Rectal smooth muscle tissue (tissue), 1 donor: Measurements from ENCODE around the gene BRSK1.
A peak's percentile ranks its signal among the peaks of the same experiment; 100 is the strongest.

Experiments
- H3K27ac ChIP-seq: one replicate; pipeline ENCODE4 v1.7.0; 2013; ENCODE audit warnings: low read depth, low read length, inconsistent platforms
- H3K27me3 ChIP-seq: one replicate; pipeline ENCODE4 v1.7.0; 2013; ENCODE audit warnings: low read length; ENCODE audit not compliant: control insufficient read depth, insufficient read depth
- H3K36me3 ChIP-seq: one replicate; pipeline ENCODE4 v1.7.0; 2013; ENCODE audit warnings: low read length; ENCODE audit not compliant: control insufficient read depth, insufficient read depth
- H3K4me1 ChIP-seq: one replicate; pipeline ENCODE4 v1.7.0; 2013; ENCODE audit warnings: low read length; ENCODE audit not compliant: control insufficient read depth, insufficient read depth
- H3K4me3 ChIP-seq: one replicate; pipeline ENCODE4 v1.7.0; 2013; ENCODE audit warnings: low read length
- H3K9ac ChIP-seq: one replicate; pipeline ENCODE4 v1.7.0; 2013; ENCODE audit warnings: low read length

Gene BRSK1

GRCh38 chr19:55339889-55340783 lies 56.3 kb downstream of the BRSK1 start:
- H3K27me3 ChIP-seq, result no peaks in the 10 kb centered on the region
- peak overlapping the region; percentile 84 for H3K27ac ChIP-seq
- peak overlapping the region; percentile 92 for H3K4me3 ChIP-seq

GRCh38 chr19:55340784-55341147 lies 57.0 kb downstream of the BRSK1 start:
- Histone ChIP-seq H3K4me3 (peak overlapping the region; percentile 92), H3K4me1 (peaks cover 2% of the 10 kb centered on the region), H3K9ac (peak overlapping the region; percentile 96), H3K27ac (no peak overlapping the region), H3K27me3 (no peaks in the 10 kb centered on the region), H3K36me3 (peaks cover 10% of the 10 kb centered on the region)

More at GRCh38 chr19:55339889-55340783, 56.3 kb downstream of the BRSK1 start:
- peaks cover 2% of the 10 kb centered on the region for H3K4me1 ChIP-seq
- peaks cover 10% of the 10 kb centered on the region for H3K36me3 ChIP-seq
- peak overlapping the region; percentile 96 for H3K9ac ChIP-seq

GRCh38 chr19:55341171-55341588 lies 57.4 kb downstream of the BRSK1 start:
- H3K36me3 ChIP-seq, result peaks cover 10% of the 10 kb centered on the region
- peak overlapping the region; percentile 92 for H3K4me3 ChIP-seq
- no peak overlapping the region for H3K9ac ChIP-seq
- no peaks in the 10 kb centered on the region for H3K27me3 ChIP-seq
- H3K4me1 ChIP-seq, result peaks cover 2% of the 10 kb centered on the region
- no peak overlapping the region for H3K27ac ChIP-seq

- Histone ChIP-seq H3K36me3 (peaks cover 10% of the 10 kb centered on the region), H3K27me3 (no peaks in the 10 kb centered on the region), H3K9ac (no peak overlapping the region), H3K27ac (no peak overlapping the region), H3K4me3 (no peak overlapping the region), H3K4me1 (peaks cover 2% of the 10 kb centered on the region)
Observed at GRCh38 chr19:55341595-55342531, 58.1 kb downstream of the BRSK1 start.

GRCh38 chr19:55344444-55344843 lies 60.6 kb downstream of the BRSK1 start:
- H3K27me3 ChIP-seq, result no peaks in the 10 kb centered on the region
- peaks cover 10% of the 10 kb centered on the region for H3K36me3 ChIP-seq
- H3K9ac ChIP-seq, result no peak overlapping the region
- no peak overlapping the region for H3K4me3 ChIP-seq
- no peaks in the 10 kb centered on the region for H3K4me1 ChIP-seq
- no peak overlapping the region for H3K27ac ChIP-seq

GRCh38 chr19:55345101-55345817 lies 61.5 kb downstream of the BRSK1 start:
- H3K36me3 ChIP-seq, result peaks cover 10% of the 10 kb centered on the region
- no peak overlapping the region for H3K4me3 ChIP-seq
- no peaks in the 10 kb centered on the region for H3K4me1 ChIP-seq
- no peak overlapping the region for H3K27ac ChIP-seq
- H3K9ac ChIP-seq, result no peak overlapping the region
- no peaks in the 10 kb centered on the region for H3K27me3 ChIP-seq

- H3K36me3 ChIP-seq, result peaks cover 10% of the 10 kb centered on the region
- H3K27ac ChIP-seq, result no peak overlapping the region
- no peaks in the 10 kb centered on the region for H3K4me1 ChIP-seq
- no peak overlapping the region for H3K4me3 ChIP-seq
- H3K27me3 ChIP-seq, result peaks cover 3% of the 10 kb centered on the region
- no peak overlapping the region for H3K9ac ChIP-seq
Observed at GRCh38 chr19:55345818-55346724, 62.3 kb downstream of the BRSK1 start.

GRCh38 chr19:55346725-55347441 lies 63.1 kb downstream of the BRSK1 start:
- H3K27me3 ChIP-seq, result peaks cover 5% of the 10 kb centered on the region
- H3K36me3 ChIP-seq, result peaks cover 10% of the 10 kb centered on the region
- H3K27ac ChIP-seq, result no peak overlapping the region

GRCh38 chr19:55347442-55348009 lies 63.7 kb downstream of the BRSK1 start:
- H3K9ac ChIP-seq, result no peak overlapping the region
- peaks cover 10% of the 10 kb centered on the region for H3K36me3 ChIP-seq
- H3K4me3 ChIP-seq, result no peak overlapping the region
- H3K27me3 ChIP-seq, result peaks cover 12% of the 10 kb centered on the region
- H3K4me1 ChIP-seq, result no peaks in the 10 kb centered on the region
- no peak overlapping the region for H3K27ac ChIP-seq

More at GRCh38 chr19:55346725-55347441, 63.1 kb downstream of the BRSK1 start:
- Histone ChIP-seq H3K4me1 (no peaks in the 10 kb centered on the region), H3K4me3 (no peak overlapping the region), H3K9ac (no peak overlapping the region)

GRCh38 chr19:55348317-55349034 lies 64.7 kb downstream of the BRSK1 start:
- Histone ChIP-seq H3K27me3 (peaks cover 21% of the 10 kb centered on the region), H3K4me1 (peaks cover 3% of the 10 kb centered on the region), H3K36me3 (peaks cover 2% of the 10 kb centered on the region), H3K27ac (no peak overlapping the region), H3K9ac (no peak overlapping the region), H3K4me3 (no peak overlapping the region)
